Central memory CD4-positive, alpha-beta T cell (primary cell): ENCODE results near the gene SHISA5.
"Not testable (repeated sequence)": the region's sequence is repeated elsewhere in the genome, so short reads cannot be mapped to it uniquely, and the experiment has no call there.

Source experiments
- DNase-seq: peaks from one replicate; pipeline ENCODE4 v3.0.0; 2022

Gene SHISA5

DNA sequence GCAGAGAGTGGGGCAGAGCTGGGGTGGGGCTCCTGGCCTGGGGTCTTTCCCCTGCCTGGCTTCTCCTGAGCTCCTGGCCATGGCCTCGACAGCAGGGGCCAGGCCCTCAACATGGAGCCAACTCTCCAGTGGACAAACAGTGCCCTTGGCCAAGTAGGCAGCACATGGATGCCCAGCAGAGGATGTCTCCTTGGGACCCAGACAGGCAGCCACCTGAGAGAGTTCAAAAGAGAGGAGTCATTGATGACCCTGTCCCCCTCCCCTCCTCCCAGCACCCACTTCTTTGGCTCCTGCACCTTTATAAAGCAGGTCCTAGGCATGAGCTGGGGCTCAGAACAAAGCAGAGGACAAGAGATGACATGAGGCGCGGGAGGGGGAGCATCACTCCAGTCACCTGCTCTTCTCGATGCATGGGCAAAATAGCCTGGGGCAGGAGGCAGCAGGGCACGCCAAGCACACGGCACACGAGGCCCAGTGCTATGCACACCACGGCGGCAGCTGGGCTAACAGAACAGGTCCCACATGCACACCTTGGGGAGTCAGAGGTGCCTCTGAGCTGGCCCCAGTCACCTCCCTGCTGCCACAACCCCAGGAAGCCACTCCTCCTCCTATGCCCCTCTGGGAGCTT is 27.4 kb downstream of the SHISA5 start:
- no peak for DNase-seq

DNA sequence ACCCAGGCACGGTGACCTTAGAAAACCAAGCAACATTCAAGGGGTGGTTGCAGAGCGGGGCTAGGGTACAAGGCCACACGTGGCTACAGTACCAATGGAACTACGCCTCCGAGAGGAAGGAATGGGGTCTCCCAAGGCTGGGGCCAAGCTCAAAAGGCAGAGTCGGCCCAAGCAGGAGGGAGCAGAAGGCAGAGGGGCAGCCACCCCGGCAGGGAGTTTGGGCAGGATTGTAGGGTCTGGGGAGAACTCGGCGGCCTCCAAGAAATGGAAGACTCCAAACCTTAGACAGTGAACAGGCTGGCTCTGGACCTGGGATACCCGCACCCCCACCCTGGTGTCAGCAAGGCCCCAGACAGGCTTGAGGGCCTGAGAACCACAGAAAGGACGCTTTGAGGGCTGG is 28.8 kb downstream of the SHISA5 start:
- no peak for DNase-seq

DNA sequence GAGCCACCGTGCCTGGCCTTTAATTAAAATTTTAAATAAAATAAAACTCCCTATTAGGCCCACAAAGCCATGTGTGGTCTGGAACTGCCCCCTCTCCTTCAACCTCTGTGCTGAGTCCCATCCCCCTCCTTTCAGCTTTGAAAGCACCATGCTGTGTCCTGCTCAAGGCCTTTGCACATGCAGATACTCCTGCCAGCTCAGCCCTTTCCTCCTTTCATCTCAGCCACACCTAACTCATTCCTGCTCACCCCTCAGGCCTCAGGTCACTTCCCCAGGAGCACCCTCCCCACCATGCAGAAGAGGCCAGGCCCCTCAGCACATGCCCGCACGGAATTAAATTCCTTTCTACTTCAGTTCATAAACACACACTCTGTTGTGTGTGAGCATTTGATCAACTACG is 29.4 kb downstream of the SHISA5 start:
- no peak for DNase-seq

DNA sequence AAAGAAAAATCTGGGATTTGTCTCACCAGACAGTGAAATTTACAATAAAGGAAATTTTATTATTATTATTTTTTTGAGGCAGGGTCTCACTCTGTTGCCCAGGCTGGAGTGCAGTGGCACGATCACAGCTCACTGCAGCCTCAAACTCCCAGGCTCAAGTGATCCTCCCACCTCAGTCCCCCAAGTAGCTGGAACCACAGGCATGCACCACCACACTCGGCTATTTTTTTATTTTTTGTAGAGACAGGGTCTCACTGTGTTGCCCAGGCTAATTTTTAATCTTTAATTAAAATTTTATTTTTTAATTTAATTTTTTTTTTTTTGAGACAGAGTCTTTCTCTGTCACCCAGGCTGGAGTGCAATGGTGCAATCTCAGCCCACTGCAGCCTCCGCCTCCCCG is 29.9 kb downstream of the SHISA5 start:
- DNase-seq, result not testable (repeated sequence)

DNA sequence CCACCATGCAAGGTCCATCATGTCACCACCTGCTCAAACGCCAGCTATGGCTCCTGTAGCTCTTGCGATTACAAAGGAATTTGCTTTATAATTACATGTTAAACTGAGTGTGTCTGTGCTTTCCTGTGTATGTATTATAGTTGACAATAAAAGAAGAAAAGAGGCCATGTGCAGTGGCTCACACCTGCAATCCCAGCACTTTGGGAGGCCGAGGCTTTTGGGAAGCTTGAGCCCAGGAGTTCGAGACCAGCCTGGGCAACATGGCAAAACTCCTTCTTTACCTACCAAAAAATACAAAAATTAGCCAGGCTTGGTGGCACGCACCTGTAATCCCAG is 30.4 kb downstream of the SHISA5 start:
- DNase-seq, result no peak

DNA sequence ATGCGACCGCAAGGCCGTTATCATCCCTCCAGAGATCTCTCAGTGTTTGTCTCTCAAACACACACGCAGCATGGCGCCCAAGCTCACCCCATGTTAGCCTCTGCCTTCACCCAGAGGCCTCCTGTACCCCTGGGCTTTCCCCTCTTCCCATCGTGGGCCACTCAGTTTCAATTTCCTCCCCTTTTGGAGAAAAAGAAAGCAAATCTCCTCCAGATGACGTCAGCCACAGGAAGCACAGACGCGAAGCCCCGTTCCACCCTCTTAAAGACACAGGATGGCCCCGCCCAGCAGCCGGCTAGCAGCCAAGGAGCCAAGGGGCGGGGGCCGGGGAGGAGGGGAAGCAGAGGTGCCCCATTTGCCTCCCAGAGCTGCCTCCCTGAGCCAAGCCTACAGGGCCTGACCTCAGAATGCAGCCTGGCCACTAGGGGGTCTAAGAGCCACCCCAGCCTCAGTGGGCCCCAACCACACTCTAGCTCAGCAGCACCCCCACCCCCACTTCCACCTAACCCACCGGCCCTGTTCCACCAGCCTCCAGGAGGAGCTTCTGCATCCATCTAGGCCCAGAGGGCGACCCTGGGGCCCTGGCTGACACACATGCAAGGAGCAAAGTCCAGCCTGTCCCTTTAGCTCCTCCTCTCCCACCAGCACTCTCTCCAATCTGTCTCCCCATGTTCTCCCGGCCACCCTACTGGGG is 30.9 kb downstream of the SHISA5 start:
- peak; percentile 96 for DNase-seq

DNA sequence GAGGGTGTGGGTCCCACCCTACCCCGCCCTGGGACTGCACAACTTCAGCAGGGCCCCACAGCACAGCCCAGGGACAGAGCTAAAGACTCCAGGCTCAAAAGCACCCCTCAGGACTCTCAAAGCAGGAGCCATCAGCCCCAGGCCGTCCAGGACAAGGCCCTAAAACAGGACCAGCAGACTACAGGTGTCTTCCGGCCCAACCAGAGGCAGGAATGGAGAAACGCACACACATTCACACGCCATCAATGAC is 31.4 kb downstream of the SHISA5 start:
- no peak for DNase-seq

- DNase-seq, result no peak
These were observed 33.7 kb downstream of the SHISA5 start for GRCh38 chr3:48470286-48470685.

DNA sequence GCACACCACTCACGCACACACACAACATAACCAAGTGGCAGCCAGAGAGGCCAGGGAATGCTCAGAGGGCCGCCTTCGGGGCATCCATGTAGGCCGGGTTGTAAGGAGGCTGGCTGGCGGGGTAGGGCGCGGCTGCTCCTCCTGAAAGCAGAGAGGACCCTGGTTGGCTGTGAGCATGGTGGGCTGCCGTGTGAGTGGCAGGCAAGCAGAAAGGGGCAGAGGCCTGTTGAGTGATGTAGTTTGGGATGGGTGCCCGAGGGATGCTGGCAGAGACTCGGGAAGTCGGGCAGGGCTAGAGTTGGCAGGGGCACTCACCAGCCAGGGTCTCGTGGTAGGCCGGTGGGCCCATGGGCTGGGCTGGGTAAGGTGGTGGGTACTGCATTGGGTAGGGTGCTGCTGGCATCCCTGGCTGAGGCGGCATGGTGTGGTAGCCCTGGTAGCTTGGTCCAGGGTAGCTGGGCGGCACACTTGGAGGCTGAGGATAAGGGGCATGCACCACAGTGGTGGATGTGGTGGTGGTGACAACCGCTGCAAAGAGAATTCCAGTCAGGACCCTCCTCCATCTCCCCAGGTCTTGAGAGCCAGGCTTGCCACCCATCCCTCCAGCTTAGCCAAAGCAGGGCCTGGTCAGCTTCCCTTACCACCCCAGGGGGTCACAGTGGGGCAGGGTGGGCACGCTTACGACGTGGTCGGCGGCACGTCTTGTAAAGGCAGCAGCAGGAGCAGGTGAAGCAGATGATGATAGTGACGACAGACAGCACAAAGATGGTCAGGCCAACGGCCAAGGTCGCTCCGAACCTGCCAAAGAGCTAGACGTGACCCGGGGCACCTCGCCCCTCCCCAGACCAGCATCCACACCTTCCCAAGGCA is 34.7 kb downstream of the SHISA5 start:
- no peak for DNase-seq

DNA sequence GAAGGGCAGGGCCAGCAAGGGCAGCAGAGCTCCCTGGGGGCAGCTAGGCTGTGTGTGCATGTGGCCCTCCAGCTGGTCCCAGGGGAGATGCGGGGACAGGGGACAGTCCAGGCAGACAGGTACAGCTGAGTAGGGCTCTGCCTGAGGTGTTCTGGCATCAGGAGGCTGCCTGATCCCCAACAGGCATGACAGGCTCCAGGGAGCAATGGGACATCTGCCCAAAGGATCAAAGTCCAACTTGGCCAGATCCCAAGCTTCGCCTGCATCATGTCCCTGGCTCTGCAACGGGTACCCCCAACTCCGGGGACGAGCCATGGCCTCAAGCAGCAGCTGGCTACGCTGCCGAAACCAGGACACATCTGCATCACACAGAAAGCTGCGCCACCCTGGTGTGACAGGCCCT is 35.6 kb downstream of the SHISA5 start:
- no peak for DNase-seq

DNA sequence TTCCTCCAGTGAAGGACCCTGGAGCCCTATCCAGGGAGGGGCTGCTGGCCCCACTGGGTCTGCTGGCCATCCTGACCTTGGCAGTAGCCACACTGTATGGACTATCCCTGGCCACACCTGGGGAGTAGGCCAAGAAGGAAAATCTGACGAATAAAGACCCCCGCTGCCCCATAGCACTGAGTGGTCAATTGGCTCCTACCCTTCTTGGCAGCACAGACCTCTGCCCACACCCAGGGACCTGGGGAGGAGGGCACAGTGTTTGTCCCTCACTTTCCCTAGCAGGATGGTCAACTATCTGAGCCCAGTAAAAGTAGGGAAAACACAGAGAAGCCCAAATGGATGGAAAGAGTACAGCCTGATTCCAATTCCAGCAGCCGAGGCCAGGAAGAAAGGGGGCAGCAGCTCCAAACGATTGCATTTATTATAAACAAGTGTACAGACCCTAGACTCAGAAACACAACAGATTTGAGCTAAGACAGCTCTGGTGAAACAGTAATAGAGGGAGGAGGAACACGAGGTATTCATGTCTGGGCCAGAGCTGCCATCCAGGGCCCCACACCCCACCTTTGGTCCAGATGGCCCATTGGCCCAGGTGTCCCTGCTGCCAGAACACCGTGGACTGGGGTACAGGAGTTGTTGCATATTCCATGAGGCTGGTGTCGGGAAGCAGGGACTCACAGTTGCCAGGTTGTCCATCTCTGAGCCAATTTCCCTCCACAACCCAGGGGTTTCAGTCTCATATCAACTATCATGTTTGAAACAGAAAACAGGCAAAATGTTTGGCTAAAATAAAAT is 36.3 kb downstream of the SHISA5 start:
- no peak for DNase-seq

GRCh38 chr3:48467110-48467454 is 36.9 kb downstream of the SHISA5 start:
- no peak for DNase-seq

DNA sequence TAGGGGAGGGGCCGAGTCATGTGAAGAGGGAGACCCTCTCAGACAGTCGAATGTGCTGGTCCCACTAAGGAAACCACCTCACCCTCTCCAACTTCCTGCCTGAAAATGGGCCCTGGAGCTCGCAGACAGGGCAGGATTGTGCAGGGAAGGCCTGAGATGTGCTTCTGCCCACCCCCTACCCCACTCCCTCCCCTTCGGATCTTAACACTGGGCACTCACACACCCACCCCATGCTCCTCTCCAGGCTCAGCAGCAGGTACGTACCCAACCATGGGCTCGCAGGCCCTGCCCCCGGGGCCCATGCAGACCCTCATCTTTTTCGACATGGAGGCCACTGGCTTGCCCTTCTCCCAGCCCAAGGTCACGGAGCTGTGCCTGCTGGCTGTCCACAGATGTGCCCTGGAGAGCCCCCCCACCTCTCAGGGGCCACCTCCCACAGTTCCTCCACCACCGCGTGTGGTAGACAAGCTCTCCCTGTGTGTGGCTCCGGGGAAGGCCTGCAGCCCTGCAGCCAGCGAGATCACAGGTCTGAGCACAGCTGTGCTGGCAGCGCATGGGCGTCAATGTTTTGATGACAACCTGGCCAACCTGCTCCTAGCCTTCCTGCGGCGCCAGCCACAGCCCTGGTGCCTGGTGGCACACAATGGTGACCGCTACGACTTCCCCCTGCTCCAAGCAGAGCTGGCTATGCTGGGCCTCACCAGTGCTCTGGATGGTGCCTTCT is 37.4 kb downstream of the SHISA5 start:
- DNase-seq, result peak; percentile 14

DNA sequence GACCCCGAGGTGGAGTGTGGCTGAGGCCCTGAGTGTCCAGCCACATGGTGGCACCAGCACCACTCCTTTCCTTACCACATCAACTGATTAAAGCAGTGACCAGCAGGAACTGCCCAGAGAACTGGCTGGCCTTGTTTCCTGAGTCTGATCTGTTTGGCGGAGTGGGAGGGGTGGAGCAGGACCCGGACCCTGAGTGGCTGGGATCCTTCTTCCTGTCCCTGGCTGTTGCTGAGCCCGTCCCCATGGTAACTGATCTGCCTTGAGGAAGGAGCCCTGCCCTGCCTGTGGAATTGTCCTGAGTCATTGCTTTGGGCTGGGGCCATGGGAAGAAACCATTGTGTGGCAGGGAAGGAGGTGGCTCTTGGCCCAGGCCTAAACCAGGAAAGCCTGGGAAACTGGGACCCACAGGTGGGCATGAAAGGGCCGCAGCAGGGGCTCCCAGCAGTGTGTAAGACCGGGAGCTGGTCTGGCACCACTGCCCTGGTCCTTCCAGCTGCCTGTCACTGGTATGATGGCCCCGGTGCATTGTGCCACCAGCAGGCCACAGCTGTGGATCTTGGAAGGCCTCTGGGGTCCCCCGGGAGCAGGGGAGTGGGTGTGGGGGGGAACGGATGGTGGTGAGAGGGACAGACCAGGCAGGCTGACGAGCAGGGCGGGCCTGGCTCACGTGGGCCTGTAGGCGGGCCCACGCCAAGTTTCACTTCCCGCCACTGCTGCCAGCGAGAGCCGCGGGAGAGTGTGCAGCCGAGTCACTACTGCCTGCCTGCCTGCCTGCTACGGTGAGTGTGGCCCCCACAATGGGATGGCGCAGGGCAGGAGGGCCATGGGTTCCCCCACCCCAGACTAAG is 38.2 kb downstream of the SHISA5 start:
- peak; percentile 77 for DNase-seq

- no peak for DNase-seq
These were observed 38.8 kb downstream of the SHISA5 start for GRCh38 chr3:48465237-48465530.

DNA sequence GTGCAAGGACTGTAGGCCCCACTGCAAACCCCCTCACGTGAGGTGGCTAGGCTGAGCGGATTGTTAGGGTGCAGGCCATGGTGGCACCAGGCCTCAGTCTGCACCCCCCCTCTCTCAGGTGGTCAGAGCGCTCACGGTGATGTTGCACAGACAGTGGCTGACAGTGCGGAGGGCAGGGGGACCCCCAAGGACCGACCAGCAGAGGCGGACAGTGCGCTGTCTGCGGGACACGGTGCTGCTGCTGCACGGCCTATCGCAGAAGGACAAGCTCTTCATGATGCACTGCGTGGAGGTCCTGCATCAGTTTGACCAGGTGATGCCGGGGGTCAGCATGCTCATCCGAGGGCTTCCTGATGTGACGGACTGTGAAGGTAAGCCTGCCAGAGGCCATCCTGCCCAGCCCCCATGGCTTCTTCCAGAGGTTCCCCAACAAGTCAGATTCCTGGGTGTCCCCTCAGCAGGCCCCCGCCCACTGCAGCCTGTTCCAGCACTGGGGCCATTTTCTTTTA is 39.2 kb downstream of the SHISA5 start:
- no peak for DNase-seq

DNA sequence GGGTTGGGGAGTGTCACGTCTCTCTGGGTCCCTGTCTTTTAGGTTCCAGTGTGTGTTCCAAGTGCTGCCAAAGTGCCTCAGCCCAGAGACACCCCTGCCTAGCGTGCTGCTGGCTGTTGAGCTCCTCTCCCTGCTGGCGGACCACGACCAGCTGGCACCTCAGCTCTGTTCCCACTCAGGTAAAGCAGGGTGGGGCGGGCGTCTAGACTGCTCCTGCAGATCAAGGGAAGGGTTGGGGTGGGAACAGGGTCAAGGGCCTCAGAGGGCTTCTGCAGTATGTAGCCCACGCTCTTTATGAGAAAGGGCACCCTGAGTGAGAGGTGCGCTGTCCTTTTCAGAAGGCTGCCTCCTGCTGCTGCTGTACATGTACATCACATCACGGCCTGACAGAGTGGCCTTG is 40.3 kb downstream of the SHISA5 start:
- DNase-seq, result no peak

DNA sequence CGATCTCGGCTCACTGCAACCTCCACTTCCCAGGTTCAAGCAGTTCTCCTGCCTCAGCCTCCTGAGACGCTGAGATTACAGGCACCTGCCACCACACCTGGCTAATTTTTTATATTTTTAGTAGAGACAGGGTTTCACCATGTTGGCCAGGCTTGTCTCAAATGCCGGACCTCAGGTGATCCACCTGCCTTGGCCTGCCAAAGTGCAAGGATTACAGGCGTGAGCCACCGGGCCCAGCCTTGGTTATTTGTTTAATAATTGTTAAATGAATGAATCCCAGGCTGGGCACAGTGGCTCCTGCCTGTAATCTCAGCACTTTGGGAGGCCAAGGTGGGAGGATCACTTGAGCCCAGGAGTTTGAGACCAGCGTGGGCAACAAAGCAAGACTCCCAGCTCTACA is 42.2 kb downstream of the SHISA5 start:
- DNase-seq, result not testable (repeated sequence)

DNA sequence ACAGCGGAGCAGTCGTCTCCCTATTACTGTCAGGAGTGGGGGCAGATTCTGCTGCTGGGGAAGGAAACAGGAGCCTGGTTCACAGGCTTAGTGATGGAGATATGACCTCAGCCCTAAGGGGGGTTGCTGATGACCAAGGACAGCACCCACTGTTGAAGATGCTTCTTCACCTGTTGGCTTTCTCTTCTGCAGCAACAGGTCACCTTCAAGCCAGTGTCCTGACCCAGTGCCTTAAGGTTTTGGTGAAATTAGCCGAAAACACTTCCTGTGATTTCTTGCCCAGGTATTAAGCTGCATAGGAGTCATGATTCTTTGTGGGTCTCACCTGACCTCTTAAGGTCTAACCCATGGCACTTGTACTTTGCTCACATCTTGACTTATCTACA is 43.5 kb downstream of the SHISA5 start:
- no peak for DNase-seq

DNA sequence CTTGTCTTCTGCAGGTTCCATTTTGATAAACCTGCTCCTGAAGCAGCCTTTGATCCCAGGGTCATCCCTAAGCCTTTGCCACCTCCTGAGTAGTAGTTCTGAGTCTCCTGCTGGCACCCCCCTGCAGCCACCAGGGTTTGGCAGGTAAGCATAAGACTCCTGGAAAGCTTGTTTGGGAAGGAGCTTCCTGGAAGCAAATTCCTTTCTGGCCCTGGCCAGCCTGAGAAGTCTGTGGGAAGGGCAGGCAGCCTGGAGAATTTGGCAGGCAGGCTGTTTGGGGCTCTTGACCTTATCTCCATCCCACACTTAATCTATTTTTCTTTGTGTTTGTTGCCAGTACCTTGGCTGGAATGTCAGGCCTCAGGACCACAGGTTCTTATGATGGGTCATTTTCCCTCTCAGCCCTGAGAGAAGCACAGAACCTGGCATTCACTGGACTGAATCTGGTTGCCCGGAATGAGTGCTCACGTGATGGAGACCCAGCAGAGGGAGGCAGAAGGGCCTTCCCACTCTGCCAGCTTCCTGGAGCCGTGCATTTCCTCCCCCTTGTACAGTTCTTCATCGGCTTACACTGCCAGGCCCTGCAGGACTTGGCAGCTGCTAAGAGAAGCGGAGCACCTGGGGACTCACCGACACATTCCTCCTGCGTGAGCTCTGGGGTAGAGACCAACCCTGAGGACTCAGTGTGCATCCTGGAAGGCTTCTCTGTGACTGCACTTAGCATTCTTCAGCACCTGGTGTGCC is 44.0 kb downstream of the SHISA5 start:
- DNase-seq, result no peak

DNA sequence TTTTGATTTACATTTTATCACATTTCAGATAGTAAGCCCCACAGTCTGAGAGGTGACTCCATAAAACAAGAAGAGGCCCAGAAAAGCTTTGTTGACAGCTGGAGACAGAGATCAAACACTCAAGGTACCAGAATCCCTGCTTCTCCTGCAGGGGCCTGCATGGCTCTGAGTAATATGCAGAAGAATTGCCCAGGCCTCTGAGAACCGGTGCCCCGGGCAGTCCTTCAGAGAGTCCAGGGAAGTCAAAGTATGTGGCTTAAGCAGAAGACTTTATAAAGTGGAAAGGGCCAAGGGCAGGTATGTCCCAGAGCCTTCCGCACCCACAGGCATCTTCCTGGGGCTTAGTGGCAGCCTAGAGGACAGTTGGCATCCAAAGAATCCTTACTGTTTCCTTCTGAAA is 44.6 kb downstream of the SHISA5 start:
- DNase-seq, result no peak
